Measurements from ENCODE around the gene MAN1A2.

The MAN1A2 gene

GRCh38 chr1:117495068-117495467 lies 127.8 kb downstream of the MAN1A2 start:
- H3K27me3 ChIP-seq (replicated peaks; ENCODE audit: control insufficient read depth, insufficient read depth, low read length), result no peaks in the 10 kb centered on the region
- no peaks in the 10 kb centered on the region; the same call in 1 of the 2 replicates for H3K36me3 ChIP-seq (ENCODE audit: control insufficient read depth, insufficient read depth, low read length)
- H3K4me3 ChIP-seq (replicated peaks; ENCODE audit: low read depth, low read length), result no peak overlapping the region
- no peak for TF ChIP-seq CTCF (IDR thresholded peaks at IDR 0.05; ENCODE audit: insufficient read depth, low read length, poor library complexity, severe bottlenecking)
- no peak for DNase-seq (ENCODE audit: extremely low read depth, insufficient read length)

GRCh38 chr1:117499071-117499470 lies 131.8 kb downstream of the MAN1A2 start:
- H3K36me3 ChIP-seq (ENCODE audit: control insufficient read depth, insufficient read depth, low read length), result no peaks in the 10 kb centered on the region; the same call in 1 of the 2 replicates
- H3K4me3 ChIP-seq (replicated peaks; ENCODE audit: low read depth, low read length), result no peak overlapping the region
- no peaks in the 10 kb centered on the region for H3K27me3 ChIP-seq (replicated peaks; ENCODE audit: control insufficient read depth, insufficient read depth, low read length)
- no peak for TF ChIP-seq CTCF (IDR thresholded peaks at IDR 0.05; ENCODE audit: insufficient read depth, low read length, poor library complexity, severe bottlenecking)
- DNase-seq (ENCODE audit: extremely low read depth, insufficient read length), result no peak

- TF ChIP-seq CTCF (IDR thresholded peaks at IDR 0.05; ENCODE audit: insufficient read depth, low read length, poor library complexity, severe bottlenecking), result no peak
- H3K36me3 ChIP-seq (ENCODE audit: control insufficient read depth, insufficient read depth, low read length), result no peaks in the 10 kb centered on the region; the same call in 1 of the 2 replicates
These were observed 133.3 kb downstream of the MAN1A2 start for GRCh38 chr1:117500584-117500983.

GRCh38 chr1:117501281-117501680 lies 134.0 kb downstream of the MAN1A2 start:
- Histone ChIP-seq H3K36me3 (ENCODE audit: control insufficient read depth, insufficient read depth, low read length) (no peaks in the 10 kb centered on the region; the same call in 1 of the 2 replicates), H3K27me3 (replicated peaks; ENCODE audit: control insufficient read depth, insufficient read depth, low read length) (no peaks in the 10 kb centered on the region), H3K4me3 (replicated peaks; ENCODE audit: low read depth, low read length) (no peak overlapping the region)
- no peak for TF ChIP-seq CTCF (IDR thresholded peaks at IDR 0.05; ENCODE audit: insufficient read depth, low read length, poor library complexity, severe bottlenecking)
- DNase-seq (ENCODE audit: extremely low read depth, insufficient read length), result no peak

More at GRCh38 chr1:117500584-117500983, 133.3 kb downstream of the MAN1A2 start:
- H3K4me3 ChIP-seq (replicated peaks; ENCODE audit: low read depth, low read length), result no peak overlapping the region
- no peaks in the 10 kb centered on the region for H3K27me3 ChIP-seq (replicated peaks; ENCODE audit: control insufficient read depth, insufficient read depth, low read length)
- DNase-seq (ENCODE audit: extremely low read depth, insufficient read length), result no peak

GRCh38 chr1:117511273-117511672 lies 144.0 kb downstream of the MAN1A2 start:
- no peak for DNase-seq (ENCODE audit: extremely low read depth, insufficient read length)
- no peaks in the 10 kb centered on the region for H3K27me3 ChIP-seq (replicated peaks; ENCODE audit: control insufficient read depth, insufficient read depth, low read length)
- no peak for TF ChIP-seq CTCF (IDR thresholded peaks at IDR 0.05; ENCODE audit: insufficient read depth, low read length, poor library complexity, severe bottlenecking)
- H3K4me3 ChIP-seq (replicated peaks; ENCODE audit: low read depth, low read length), result no peak overlapping the region
- H3K36me3 ChIP-seq (ENCODE audit: control insufficient read depth, insufficient read depth, low read length), result no peaks in the 10 kb centered on the region; the same call in 1 of the 2 replicates

Measured in GM06990 (cell line).